IPS-18c (cell line): ENCODE results near the gene SLC50A1.

ENCODE experiments used
- H3K4me3 ChIP-seq: 2 replicates; pipeline ENCODE4 v1.7.0; 2013; ENCODE audit warnings: low read depth, mild to moderate bottlenecking, low read length, moderate library complexity; ENCODE audit not compliant: insufficient read depth
- H3K9me3 ChIP-seq: one replicate; pipeline ENCODE4 v1.6.1; 2013; ENCODE audit warnings: mild to moderate bottlenecking, low read length, moderate library complexity; ENCODE audit not compliant: control insufficient read depth, insufficient read depth

The SLC50A1 gene

DNA sequence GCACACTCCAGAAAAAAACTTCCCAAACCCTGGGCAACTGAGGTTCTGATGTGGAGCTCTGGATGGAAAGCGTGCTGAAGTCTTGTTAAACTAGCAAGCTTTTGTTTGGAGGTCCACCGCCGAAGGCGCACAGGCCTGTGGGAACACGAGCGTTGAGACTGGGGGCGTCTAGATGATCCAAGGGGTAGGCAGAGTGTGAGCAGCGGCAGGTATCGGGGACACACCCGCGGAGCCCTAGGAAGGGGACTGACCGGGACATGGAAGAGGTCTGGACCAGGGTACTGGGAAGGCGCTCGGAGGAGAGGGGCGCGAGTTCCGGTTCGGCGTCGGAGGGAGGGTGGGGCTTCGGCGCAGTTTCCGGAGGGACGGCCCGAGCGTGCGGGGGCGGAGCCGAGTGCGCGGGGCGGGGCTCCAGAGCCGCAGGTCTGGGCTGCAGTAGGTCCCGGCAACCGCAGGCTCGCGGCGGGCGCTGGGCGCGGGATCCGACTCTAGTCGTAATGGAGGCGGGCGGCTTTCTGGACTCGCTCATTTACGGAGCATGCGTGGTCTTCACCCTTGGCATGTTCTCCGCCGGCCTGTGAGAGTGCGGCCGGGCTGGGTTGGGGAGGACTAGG is at the start of gene SLC50A1:
Gene SLC50A1 (plus strand): TSS at position 438 of the 614 bp plus-strand sequence. CDS start 60 bp downstream, at position 498.
- H3K4me3 ChIP-seq, result peak within 1 kb of the TSS; percentile 95
- H3K9me3 ChIP-seq, result no peaks in the 10 kb centered on the region

DNA sequence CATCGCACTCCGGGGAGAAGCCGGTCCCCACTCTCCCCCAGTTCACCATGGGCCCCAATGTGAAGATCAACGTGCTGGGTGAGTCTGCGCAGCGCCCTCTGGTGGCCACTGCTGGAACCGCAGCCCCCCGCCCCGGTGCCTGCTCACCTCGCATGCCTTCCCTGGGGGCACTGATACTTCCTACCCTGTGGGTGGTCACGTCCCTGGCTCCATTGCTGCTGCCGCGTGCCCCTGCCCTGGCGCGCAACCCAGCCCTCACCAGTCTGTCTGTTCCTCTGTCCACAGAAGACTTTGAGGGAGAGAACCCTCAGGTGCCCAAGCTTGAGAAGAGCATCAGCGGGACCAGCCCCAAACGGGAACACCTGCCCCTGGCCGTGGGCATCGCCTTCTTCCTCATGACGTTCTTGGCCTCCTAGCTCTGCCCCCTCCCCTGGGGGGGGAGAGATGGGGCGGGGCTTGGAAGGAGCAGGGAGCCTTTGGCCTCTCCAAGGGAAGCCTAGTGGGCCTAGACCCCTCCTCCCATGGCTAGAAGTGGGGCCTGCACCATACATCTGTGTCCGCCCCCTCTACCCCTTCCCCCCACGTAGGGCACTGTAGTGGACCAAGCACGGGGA is 49.4 kb upstream of the SLC50A1 start:
- H3K9me3 ChIP-seq, result no peaks in the 10 kb centered on the region
- peak overlapping the region; percentile 96; the same call in 1 of the 2 replicates for H3K4me3 ChIP-seq

- Histone ChIP-seq H3K4me3 (no peak overlapping the region), H3K9me3 (no peaks in the 10 kb centered on the region)
Measured at GRCh38 chr1:155086856-155087535, 48.7 kb upstream of the SLC50A1 start.

DNA sequence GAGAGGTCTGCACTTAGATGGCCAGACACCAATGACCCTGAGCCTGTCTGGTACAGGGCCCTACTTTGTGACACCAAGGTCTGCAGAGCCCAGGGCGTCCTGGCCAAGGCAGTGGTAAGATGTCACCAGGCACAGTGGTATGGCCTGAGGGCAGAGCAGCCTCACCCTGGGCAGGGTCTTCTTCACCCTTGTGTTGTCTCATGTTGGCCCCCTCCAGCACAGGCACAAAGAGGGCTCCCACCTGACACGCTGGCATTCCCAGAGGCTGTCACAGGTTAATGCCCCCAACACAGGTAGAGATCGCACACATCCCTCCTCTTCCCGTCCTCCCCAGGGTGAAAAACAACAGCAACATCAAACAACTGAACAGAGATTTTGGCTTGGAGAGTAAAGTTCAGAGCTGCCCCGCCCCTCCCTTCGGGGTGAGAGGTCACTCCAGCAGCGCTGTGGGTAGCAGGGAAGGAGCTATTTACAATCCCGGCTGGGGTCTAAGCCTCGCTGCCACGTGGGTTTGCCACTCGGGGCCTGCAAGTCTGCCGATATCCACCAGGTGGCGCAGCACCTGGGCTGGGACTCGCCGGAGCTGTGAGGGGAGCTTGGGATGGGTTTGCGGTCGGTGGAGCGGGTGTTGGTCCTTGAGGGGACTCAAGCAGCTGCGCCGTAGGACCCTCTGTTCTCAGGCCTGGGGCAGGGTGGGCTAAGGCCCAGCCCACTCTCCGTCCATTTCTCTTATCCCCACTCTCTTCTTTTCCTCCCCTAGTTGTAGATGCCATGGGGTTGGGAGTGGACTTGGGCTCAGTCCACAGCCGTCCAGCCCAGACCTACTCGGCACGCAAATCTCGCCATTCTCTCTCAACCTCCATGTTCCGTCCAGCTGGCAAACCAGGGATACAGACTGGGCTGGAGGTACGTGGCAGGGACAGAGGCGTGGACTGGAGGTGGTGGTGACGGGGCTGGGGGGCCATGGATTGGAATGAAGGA is 44.3 kb upstream of the SLC50A1 start:
- H3K9me3 ChIP-seq, result no peaks in the 10 kb centered on the region

GRCh38 chr1:155092131-155092530 is 43.5 kb upstream of the SLC50A1 start:
- H3K4me3 ChIP-seq, result no peak overlapping the region
- H3K9me3 ChIP-seq, result no peaks in the 10 kb centered on the region

More for the DNA sequence above, 44.3 kb upstream of the SLC50A1 start:
- H3K4me3 ChIP-seq, result 0 out of 2 replicates have a peak overlapping the region, but pooled peaks have one; percentile 1

- H3K9me3 ChIP-seq, result no peaks in the 10 kb centered on the region
- no peak overlapping the region for H3K4me3 ChIP-seq
Measured at GRCh38 chr1:155092641-155093040, 43.0 kb upstream of the SLC50A1 start.

DNA sequence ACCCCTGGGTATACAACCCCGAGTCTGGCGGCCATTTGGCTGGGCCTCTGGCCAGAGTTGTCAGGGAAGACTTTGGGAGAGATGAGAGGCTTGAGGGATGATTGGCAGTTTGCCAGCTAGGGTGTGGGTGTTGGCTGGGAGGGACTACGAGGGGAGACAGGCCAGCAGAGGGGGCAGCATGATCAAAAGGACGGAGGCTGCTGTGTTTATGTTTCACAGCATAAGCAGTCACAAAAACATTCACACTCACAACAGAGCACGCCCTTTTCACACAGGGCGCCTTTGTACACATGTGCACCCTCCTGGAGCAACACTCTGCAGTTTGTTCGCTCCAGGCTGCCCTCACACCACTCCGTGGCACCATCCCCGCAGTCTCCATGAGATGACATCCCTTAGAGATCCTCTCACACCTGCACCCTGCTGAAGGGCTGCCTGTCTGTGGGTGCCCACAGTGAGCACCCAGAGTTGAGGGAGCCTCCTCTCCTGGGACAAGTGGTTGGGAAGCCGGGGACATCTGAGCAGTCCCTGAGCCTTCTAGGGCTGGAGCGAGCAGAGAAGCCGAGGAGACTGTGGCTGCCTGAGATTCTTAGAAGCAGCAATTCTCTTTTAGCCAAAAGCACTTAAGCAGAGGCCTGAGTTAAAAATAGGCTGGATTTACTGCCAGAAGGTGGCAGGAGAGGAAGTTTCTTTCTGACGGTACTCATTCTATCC is 41.6 kb upstream of the SLC50A1 start:
- no peak overlapping the region for H3K4me3 ChIP-seq
- no peaks in the 10 kb centered on the region for H3K9me3 ChIP-seq

DNA sequence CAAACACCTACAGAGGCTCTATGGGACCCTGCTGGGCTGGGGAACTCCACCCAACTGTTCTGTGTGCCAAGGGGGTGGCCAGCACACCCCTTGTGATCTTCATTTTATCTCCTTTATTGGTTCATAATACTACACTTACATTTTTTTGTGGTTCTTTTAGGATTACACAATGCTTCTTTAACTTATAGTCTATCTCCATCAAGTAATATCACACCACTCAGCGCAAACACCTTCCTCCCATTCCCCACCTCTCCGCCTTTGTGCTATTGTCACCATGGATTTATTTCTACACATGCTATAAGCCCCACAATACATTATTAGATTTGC is 41.1 kb upstream of the SLC50A1 start:
- Histone ChIP-seq H3K9me3 (no peaks in the 10 kb centered on the region), H3K4me3 (no peak overlapping the region)

DNA sequence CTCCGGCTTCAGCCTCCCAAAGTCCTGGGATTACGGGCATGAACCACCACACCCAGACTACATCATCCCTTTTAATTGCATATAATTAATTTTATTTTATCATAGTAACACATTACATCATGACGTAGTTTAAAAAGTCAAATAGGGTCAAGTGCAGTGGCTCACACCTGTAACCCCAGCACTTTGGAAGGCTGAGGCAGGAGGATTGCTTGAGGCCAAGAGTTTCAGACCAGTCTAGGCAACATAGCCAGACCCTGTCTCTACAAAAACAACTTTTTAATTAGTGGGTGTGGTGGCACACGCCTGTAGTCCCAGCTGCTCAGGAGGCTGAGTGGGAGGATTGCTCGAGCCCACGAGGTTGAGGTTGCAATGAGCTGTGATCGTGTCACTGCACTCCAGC is 36.3 kb upstream of the SLC50A1 start:
- no peak overlapping the region for H3K4me3 ChIP-seq
- H3K9me3 ChIP-seq, result no peaks in the 10 kb centered on the region

- Histone ChIP-seq H3K4me3 (no peak overlapping the region), H3K9me3 (no peaks in the 10 kb centered on the region)
Measured at GRCh38 chr1:155103325-155103724, 32.3 kb upstream of the SLC50A1 start.

DNA sequence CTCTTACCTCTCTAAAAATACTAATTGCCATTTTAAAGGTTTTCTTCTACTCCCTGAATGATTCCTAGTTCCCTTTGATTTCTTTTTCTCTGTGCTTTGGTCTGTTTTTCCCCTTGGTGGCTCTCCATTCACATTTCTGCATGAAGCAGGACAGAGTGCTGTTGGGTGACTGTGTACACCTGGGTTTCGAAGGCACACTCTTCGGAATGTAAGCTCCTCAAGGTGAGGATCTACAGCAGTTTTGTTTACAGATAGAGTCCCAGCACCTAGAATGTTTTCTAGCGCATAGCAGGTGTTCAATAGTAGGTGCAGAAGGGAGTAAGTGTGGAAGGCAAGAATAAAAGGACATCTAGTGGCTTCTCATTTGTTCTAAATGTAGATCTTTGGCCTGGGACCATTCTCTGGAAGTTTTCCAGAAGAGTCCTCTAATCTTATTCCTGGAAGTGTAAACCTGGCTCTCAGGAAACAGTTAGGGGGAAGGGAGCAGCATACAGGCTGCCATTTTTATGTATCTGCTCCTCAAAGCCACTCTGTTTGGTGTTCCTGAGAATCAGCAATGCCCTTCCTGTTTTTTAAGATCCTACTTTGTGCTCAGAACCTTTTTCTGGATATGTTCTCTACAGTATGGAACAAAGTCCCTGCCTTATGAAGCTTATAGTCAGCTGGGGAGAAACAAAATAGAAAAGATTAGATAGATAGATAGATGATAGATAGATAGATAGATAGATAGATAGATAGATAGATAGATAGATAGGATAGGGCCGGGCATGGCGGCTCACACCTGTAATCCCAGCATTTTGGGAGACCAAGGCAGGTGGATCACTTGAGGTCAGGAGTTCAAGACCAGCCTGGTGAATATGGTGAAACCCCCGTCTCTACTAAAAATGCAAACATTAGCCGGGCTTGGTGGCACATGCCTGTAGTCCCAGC is 30.8 kb upstream of the SLC50A1 start:
- no peaks in the 10 kb centered on the region for H3K9me3 ChIP-seq
- no peak overlapping the region for H3K4me3 ChIP-seq

GRCh38 chr1:155105604-155106011 is 30.0 kb upstream of the SLC50A1 start:
- H3K4me3 ChIP-seq, result no peak overlapping the region

DNA sequence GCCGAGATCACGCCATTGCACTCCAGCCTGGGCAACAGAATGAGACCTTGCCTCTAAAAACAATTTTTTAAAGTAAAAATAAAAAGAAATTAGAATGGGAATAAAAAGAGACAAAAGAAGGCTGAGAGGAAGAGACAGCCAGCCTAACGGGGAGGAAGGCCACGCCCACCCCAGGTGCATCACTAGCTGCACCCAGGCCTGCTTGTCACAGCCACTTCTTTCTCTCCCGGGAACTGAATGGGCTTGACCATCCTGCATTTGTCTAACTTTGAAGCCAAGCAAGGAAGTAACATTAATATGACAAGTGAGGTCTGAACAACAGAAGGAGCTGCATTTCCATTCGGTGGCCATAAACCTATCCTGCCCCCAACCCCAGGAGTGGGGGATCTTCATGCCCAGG is 28.8 kb upstream of the SLC50A1 start:
- Histone ChIP-seq H3K9me3 (no peaks in the 10 kb centered on the region), H3K4me3 (no peak overlapping the region)

More at GRCh38 chr1:155105604-155106011, 30.0 kb upstream of the SLC50A1 start:
- H3K9me3 ChIP-seq, result no peaks in the 10 kb centered on the region

GRCh38 chr1:155107309-155108264 is 28.1 kb upstream of the SLC50A1 start:
- H3K4me3 ChIP-seq, result no peak overlapping the region
- peaks cover 2% of the 10 kb centered on the region for H3K9me3 ChIP-seq

GRCh38 chr1:155108296-155108695 is 27.4 kb upstream of the SLC50A1 start:
- Histone ChIP-seq H3K4me3 (no peak overlapping the region), H3K9me3 (peaks cover 2% of the 10 kb centered on the region)
